Stimulated activated CD8-positive, alpha-beta memory T cell treated with anti-CD3 and anti-CD28 coated beads, Interleukin-7, amount 100 ng/mL, for 1 hour (primary cell): ENCODE measurements around the gene CAV3.

ENCODE experiments used
- DNase-seq, 2 donors: peaks; one replicate each; pipeline ENCODE4 v3.0.0-alpha.2; 2020; ENCODE audit warnings: low read depth in 2 of 2

CAV3 gene

GRCh38 chr3:8734908-8735307 is 1.3 kb downstream of the CAV3 start:
- no peak for DNase-seq

DNA sequence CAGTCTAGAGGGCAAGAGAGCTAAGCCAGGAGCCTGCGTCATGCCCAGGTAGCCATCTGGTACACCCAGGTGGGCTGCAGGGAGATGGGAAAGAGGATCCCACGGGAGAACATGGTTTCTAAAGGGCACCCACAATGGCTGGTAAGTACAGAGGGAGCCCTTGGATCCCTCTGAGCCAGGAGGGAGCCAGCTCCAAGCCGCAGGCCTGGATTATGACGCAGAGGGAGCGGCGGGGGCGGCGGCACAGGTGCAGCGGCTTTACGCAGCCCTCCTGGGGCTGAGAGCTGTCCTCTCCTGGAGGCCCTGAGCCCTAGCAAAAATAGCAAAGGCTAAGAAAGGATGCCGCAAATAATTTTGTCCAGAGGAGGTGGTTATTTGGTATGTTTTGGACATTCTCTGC is 2.8 kb downstream of the CAV3 start:
- no peak for DNase-seq

DNA sequence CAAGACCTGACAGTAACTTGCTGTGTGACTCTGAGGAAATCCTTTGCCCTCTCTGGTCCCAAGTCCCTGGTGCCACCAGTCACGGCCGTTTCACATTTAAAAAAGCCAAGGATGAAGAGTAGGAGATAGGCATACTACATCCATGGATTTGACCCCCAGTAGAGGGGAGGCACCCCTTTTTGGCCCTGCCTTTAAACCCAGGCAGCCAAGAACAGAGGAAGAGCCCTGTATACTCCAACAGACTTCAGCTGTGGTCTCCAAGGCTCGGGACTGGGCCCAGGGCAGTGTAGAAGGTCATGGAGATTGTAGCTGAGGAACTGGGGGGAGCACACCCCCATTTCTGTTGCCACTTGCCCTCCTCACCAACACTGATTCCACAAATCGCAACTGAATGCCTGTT is 3.7 kb downstream of the CAV3 start:
- no peak for DNase-seq

GRCh38 chr3:8737823-8738222 is 4.2 kb downstream of the CAV3 start:
- DNase-seq = no peak

- DNase-seq = no peak
These were observed 5.0 kb downstream of the CAV3 start for GRCh38 chr3:8738639-8739038.

DNA sequence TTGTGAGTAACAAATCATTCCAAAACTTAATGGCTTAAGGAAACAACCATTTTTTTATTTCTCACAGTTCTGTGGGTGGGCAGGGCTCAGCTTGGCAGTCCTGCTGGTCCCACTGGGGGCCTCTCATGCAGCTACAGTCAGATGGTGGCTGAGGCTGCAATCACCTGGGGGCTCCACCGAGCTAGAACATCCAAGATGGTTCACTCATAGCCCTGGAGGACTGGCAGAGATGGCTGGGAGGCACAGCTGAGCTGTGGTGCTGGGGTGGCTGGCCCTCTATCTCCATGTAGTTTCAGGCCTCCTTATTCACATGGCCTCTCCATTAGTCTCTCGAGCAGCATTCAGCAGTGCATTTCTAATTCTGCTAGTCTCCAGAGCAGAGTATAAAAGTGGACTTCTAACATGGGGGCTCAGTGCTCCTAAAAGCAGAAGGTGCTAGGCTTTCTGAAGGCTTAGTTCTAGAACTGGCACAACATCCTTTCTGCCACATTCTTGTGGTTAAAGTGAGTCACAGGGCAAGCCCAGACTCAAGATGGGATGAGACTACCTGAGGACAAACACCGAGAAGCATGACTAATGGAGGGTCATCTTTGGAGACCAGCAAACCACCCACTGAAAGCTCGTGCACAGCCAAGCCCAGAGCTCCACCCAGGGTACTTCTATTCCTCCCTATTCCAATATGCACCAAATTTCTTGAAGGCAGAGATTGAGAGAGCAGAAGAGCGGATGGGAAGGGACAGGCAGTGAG is 6.3 kb downstream of the CAV3 start:
- DNase-seq = no peak

GRCh38 chr3:8741581-8742261 is 8.1 kb downstream of the CAV3 start:
- no peak for DNase-seq

DNA sequence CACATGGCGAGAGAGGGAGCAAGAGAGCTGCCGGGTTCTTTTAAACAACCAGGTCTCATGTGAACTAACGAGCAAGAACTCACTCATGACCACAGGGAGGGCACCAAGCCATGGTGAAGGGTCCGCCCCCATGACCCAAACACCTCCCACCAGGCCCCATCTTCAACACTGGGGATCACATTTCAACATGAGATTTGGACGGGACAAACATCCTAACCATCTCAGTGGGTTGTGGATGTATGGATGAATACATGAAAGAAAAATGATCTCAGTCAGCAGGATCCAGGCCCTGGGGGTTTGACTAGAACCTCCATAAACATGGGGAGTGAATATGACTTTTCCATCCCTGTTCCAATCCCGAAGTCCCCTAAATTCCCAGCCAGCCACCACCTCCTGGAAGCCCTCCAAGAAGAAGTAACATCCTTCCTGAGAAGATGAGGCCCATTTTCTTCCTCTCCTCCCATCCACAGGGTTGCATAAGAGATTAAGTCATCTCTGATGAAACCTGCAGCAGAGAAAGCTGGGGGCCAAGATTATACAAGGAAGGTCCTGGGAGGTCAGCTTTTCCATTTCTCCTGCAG is 9.5 kb downstream of the CAV3 start:
- no peak for DNase-seq

GRCh38 chr3:8743911-8744310 is 10.3 kb downstream of the CAV3 start:
- DNase-seq = no peak

DNA sequence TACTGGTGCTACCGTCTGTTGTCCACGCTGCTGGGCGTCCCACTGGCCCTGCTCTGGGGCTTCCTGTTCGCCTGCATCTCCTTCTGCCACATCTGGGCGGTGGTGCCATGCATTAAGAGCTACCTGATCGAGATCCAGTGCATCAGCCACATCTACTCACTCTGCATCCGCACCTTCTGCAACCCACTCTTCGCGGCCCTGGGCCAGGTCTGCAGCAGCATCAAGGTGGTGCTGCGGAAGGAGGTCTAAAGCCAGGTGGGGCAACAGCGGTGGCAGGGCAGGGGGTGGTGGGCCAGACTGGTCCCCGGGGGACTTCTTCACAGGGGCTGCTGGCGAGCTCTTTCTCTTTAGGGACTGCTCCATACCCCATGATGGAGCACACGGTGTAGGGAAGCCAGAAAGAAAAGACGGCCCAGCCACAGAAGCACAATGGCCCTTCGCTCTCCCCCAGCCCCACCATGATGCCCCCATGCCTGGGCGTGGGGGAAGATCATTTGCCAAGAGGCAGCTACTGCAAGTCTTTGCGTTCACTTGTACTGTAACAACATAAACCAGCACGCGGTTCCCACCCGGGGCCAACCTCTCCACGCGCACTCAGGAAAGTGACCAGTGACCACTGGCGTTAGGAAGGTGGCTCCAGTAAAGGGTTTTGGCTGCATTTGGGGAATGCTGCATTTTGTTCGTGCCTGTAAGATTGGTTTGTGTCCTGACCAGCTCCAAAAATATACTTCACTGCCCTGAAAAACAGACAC is 12.2 kb downstream of the CAV3 start:
- DNase-seq = no peak

GRCh38 chr3:8746780-8747345 is 13.3 kb downstream of the CAV3 start:
- no peak for DNase-seq

DNA sequence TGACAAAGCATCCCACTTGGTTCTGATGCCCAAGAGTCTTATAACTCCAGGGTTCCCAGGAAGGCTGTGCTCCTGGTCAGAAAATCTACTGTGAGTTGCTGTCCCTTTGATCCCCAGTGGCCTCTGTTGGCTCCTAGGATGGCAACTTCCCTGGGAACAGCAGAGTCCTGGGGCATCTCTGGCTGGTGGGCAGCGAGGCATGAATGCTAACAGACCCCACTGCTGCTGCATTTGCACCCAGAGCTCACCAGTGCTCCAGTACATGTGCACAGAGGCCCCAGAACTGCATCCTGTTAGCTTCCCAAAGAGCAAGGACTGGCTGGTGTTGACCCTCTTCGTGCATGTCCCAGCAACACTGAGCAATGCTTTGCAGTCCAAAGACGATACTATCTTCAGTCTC is 15.7 kb downstream of the CAV3 start:
- DNase-seq = no peak

DNA sequence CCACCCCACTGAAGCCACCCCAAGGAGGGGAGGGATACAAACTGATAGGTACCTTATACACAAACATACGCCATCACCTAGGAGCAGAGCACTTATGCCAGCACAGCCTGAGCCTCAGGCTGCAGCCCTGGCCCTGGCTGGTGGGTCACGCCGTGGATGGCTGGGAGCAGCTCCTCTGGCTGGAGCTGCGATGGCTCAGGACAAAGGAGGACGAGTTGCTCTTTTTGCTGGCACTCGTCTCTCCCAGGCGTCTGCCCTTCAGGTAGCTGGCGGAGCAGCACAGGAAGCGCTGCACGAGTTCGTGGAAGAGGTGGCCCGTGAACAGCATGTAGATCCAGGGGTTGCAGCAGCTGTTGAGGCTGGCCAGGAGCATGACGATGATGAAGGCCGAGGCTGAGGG is 19.2 kb downstream of the CAV3 start:
- DNase-seq = no peak

GRCh38 chr3:8755097-8755496 is 21.5 kb downstream of the CAV3 start:
- no peak for DNase-seq

DNA sequence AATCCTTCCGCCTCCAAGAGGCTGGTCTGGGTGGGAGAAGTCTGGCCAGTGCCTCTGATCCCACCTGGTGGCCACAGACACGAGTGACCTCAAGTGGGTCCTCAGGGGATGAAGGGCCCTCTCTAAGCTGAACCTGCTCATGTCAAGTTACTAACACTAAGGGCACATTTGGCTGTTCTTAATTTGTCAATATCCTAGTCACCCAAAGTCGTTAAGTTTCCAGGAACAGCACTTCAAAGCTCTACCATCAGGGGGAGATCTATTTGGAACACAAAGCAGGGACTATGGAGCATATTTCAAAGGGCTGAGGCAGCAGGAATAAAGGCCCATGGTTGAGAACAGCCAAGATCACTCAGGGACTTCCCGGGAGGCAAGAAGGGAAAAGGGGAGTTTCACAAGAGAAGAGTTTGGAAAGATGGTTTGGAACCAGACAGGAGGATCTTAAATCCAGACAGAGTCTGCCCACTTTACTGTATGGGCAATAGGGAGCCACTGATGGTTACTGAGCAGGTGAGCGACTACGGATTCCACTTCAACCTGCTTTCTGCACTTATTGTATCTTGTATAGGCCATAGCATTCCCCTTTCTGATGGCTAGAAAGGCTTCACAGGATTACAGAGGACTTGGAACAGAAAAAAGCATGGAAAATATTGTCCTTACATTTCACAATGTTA is 22.1 kb downstream of the CAV3 start:
- DNase-seq = no peak

DNA sequence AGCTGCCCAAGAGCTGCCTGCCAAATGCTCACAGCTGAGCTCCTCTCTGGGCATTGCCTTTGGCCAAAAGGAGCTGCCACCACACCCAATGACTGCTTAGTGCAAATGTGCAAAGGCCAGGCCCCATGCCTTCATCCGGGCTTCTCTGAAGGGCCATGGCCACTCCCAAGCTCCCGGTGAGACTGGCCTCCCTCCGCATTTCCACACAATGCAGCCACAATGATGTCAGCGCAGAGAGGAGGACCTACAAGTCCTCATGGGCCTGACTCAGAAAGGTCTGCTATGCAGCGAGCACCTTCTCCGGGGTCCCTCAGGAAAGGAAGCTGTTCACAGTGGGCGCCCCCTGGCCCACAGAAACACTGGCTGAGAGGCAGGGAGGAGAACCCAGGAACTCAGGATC is 23.1 kb downstream of the CAV3 start:
- DNase-seq = no peak

DNA sequence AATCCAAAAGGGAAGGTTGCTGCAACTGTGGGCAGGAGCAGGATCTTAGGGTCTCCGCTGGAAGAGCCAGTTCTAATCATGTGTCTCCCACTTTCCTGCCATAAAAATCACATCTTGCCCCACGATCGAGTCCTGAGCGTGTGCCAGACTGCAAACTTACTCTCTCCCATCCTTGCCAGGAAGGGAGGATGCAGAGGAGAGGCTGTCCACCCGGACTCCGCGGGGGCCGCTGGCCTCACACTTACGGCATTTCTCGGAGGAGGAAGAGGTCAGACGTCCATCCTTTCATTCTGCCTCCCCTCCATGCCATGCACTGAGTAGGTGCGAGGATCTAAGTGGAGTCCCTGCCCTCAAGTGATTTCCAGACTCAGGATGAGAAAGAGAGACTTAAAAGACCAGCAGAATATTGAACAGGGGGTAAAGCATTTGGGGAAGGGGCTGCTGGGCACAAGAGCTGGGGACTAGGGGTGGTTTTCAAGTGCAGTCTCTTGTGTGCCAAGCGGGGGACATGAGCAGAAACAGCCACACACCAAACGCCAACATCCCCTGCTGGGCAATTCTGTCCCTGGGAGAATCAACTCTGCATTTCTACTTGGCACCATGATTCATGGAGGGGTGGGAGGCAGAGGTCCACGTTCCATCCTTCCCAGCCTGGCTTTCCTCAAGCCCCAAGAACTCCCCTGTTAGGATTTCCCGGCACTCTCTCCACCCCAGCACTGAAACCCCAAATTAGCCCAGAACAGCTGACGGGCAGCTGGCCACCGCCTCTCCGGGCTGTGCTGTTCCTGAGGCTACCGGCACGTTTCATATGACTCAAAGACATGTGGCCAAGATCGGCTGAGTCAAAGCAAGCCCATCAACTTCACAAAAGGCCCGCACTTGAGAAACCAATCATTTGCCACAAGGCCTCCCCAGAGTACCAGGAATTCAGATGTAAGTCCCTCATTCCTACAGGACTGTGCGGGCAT is 24.2 kb downstream of the CAV3 start:
- DNase-seq = no peak

DNA sequence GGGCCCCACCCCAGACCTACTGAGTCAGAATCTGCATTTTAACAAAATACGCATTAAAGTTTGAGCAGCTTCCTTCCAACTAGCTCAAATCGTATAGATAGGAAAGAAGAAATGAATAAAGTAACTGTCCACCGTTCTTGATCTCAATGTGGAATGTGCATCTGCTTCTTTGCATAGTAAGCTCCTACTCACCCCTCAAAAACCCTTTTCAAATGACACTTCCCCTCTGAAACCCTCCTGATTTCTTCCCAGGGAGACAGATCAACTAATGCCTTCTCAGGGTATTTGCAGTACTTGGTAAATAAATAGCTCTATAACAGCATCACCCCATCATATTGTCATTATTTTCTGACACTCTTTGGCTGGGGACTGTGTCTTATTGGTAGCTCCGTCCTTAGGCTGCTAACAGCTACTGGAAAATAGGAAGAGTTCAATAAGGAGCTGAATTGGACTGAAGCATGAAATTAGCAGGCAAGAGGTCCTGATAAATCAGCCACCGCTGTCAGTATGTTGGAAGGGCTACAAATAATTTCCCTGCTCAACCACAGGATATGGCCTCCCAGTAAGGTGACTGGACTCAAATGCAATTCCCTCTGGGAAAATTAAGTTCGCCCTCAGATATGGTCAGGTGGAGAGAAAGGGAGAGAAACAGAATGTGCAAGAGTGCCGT is 25.6 kb downstream of the CAV3 start:
- no peak for DNase-seq

- no peak for DNase-seq
These were observed 26.5 kb downstream of the CAV3 start for GRCh38 chr3:8760091-8760490.

GRCh38 chr3:8760506-8760905 is 26.9 kb downstream of the CAV3 start:
- no peak for DNase-seq
